IMR-90 (cell line): ENCODE results near the gene PSMD11. TPM values are rescaled to one million over a fixed set of nuclear protein-coding genes. Genes with fewer than 3 reads are reported as not detected.

Experiments used
- ATAC-seq: fragments of 200-7000 bp; cut with Tn5 transposase; 2 replicates; pipeline ENCODE4 v1.9.1; 2020; ENCODE audit warnings: low read depth, mild to moderate bottlenecking, moderate library complexity
- BruUV-seq: library from RNA; stranded (reverse); fragments of 400-500 nt; replicated peaks from 2 replicates; lab custom pipeline; 2021; lab: Mats Ljungman, UMichigan
- CTCF ChIA-PET: fragments of 300-600 bp; formaldehyde crosslinking; extraction: SDS; loops from one replicate; lab custom pipeline; 2021; ENCODE audit warnings: antibody characterized with exemption; lab: Yijun Ruan, JAX
- POLR2A ChIA-PET: fragments of 300-600 bp; sonication (Branson Sonifier 250); formaldehyde crosslinking; loops from one replicate; lab custom pipeline; 2022; ENCODE audit warnings: antibody characterized with exemption; ENCODE audit not compliant: unreplicated experiment; lab: Charles Lee
- DNase-seq: peaks from one replicate; pipeline ENCODE4 v3.0.0; 2013
- H2AFZ ChIP-seq: replicated peaks from 2 replicates; pipeline ENCODE3; 2013; ENCODE audit warnings: low read length, mild to moderate bottlenecking; ENCODE audit not compliant: poor library complexity
- H2AK5ac ChIP-seq: 2 replicates; pipeline ENCODE4 v1.6.1; 2013; ENCODE audit warnings: low read depth, low read length, inconsistent platforms
- H2AK9ac ChIP-seq: replicated peaks from 2 replicates; pipeline ENCODE3; 2013; ENCODE audit warnings: mild to moderate bottlenecking, low read depth, low read length, moderate library complexity; ENCODE audit not compliant: poor library complexity
- H2BK120ac ChIP-seq: 2 replicates; pipeline ENCODE4 v1.6.1; 2013; ENCODE audit warnings: low read depth, low read length, inconsistent platforms
- H2BK15ac ChIP-seq: 3 replicates; pipeline ENCODE4 v1.6.1; 2013; ENCODE audit warnings: low read depth, low read length, inconsistent platforms
- H2BK20ac ChIP-seq: 2 replicates; pipeline ENCODE4 v1.6.1; 2013; ENCODE audit warnings: low read depth, mild to moderate bottlenecking, inconsistent platforms, low read length, moderate library complexity
- H2BK5ac ChIP-seq: 2 replicates; pipeline ENCODE4 v1.6.1; 2013; ENCODE audit warnings: mild to moderate bottlenecking, low read depth, low read length, inconsistent platforms; ENCODE audit not compliant: poor library complexity, severe bottlenecking
- H3K14ac ChIP-seq: replicated peaks from 2 replicates; pipeline ENCODE4 v1.6.1; 2013; ENCODE audit warnings: low read depth, low read length, inconsistent platforms
- H3K18ac ChIP-seq: 2 replicates; pipeline ENCODE4 v1.6.1; 2013; ENCODE audit warnings: low read depth, low read length, control low read depth
- H3K23ac ChIP-seq: 2 replicates; pipeline ENCODE4 v1.6.1; 2013; ENCODE audit warnings: low read depth, low read length, inconsistent platforms
- H3K27ac ChIP-seq: 2 replicates; pipeline ENCODE4 v1.5.1; 2013; ENCODE audit warnings: mild to moderate bottlenecking, control low read depth, low read length; ENCODE audit not compliant: insufficient read depth
- H3K27me3 ChIP-seq: 2 replicates; pipeline ENCODE4 v1.6.1; 2013; ENCODE audit warnings: low read length; ENCODE audit not compliant: control insufficient read depth, insufficient read depth
- H3K36me3 ChIP-seq: 2 replicates; pipeline ENCODE4 v1.6.1; 2013; ENCODE audit warnings: low read length, mixed read lengths; ENCODE audit not compliant: control insufficient read depth, insufficient read depth
- H3K4ac ChIP-seq: 2 replicates; pipeline ENCODE4 v1.6.1; 2013; ENCODE audit warnings: low read depth, low read length, inconsistent platforms
- H3K4me1 ChIP-seq: 2 replicates; pipeline ENCODE4 v1.6.1; 2013; ENCODE audit warnings: low read length, mixed read lengths; ENCODE audit not compliant: control insufficient read depth, insufficient read depth
- H3K4me2 ChIP-seq: 2 replicates; pipeline ENCODE4 v1.6.1; 2013; ENCODE audit warnings: low read depth, mild to moderate bottlenecking, control low read depth, low read length, moderate library complexity
- H3K4me3 ChIP-seq: 2 replicates; pipeline ENCODE4 v1.5.1; 2013; ENCODE audit warnings: low read depth, mild to moderate bottlenecking, control low read depth, low read length, moderate library complexity; ENCODE audit not compliant: insufficient read depth
- H3K56ac ChIP-seq: 2 replicates; pipeline ENCODE4 v1.6.1; 2013; ENCODE audit warnings: low read length, inconsistent platforms; ENCODE audit not compliant: insufficient read depth; ENCODE audit errors: extremely low read depth
- H3K79me1 ChIP-seq, 2 experiments: 2 replicates each; pipeline ENCODE4 v1.6.1; 2013; ENCODE audit warnings: low read length in 2 of 2, inconsistent platforms in 1 of 2, low read depth in 1 of 2
- H3K9ac ChIP-seq: 2 replicates; pipeline ENCODE4 v1.6.1; 2013; ENCODE audit warnings: low read depth, low read length, control low read depth
- H3K9me1 ChIP-seq: 2 replicates; pipeline ENCODE4 v1.6.1; 2013; ENCODE audit warnings: low read length, inconsistent platforms; ENCODE audit not compliant: insufficient read depth
- H3K9me3 ChIP-seq: 2 replicates; pipeline ENCODE4 v1.6.1; 2013; ENCODE audit warnings: low read length; ENCODE audit not compliant: control insufficient read depth, insufficient read depth
- H4K20me1 ChIP-seq: 2 replicates; pipeline ENCODE4 v1.6.1; 2013; ENCODE audit warnings: low read length, inconsistent platforms; ENCODE audit not compliant: insufficient read depth
- H4K5ac ChIP-seq: 2 replicates; pipeline ENCODE4 v1.6.1; 2013; ENCODE audit warnings: mild to moderate bottlenecking, low read depth, low read length, control low read depth
- H4K8ac ChIP-seq, 2 experiments: 2 replicates each; pipeline ENCODE4 v1.6.1; 2013; ENCODE audit warnings: low read depth in 2 of 2, low read length in 2 of 2, control low read depth in 1 of 2, inconsistent platforms in 1 of 2
- H4K91ac ChIP-seq: 2 replicates; pipeline ENCODE4 v1.6.1; 2013; ENCODE audit warnings: low read depth, low read length, inconsistent platforms; ENCODE audit not compliant: insufficient read depth
- BHLHE40 ChIP-seq: fragments of 150-350 bp; IDR thresholded peaks from 2 replicates; pipeline ENCODE4 v1.6.1; 2016; ENCODE audit warnings: mild to moderate bottlenecking, low read depth, low read length
- CEBPB ChIP-seq: IDR thresholded peaks from 2 replicates; pipeline ENCODE4 v1.6.1; 2012; ENCODE audit warnings: low read depth, low read length, improper control_type of control experiment
- CHD1 ChIP-seq: IDR thresholded peaks from 2 replicates; pipeline ENCODE4 v1.6.1; 2012; ENCODE audit warnings: low read depth, low read length, improper control_type of control experiment
- FOS ChIP-seq: fragments of 150-350 bp; IDR thresholded peaks from 2 replicates; pipeline ENCODE4 v1.6.1; 2016; ENCODE audit warnings: low read depth, low read length
- MAFK ChIP-seq: IDR thresholded peaks from 2 replicates; pipeline ENCODE4 v1.6.1; 2012; ENCODE audit warnings: low read depth, low read length, improper control_type of control experiment
- MAZ ChIP-seq: IDR thresholded peaks from 2 replicates; pipeline ENCODE4 v1.6.1; 2012; ENCODE audit warnings: low read depth, mild to moderate bottlenecking, low read length, improper control_type of control experiment, moderate library complexity, borderline replicate concordance
- MXI1 ChIP-seq: IDR thresholded peaks from 2 replicates; pipeline ENCODE4 v1.6.1; 2012; ENCODE audit warnings: low read depth, mild to moderate bottlenecking, low read length, moderate library complexity, borderline replicate concordance
- NFE2L2 ChIP-seq: fragments of 150-350 bp; IDR thresholded peaks from 2 replicates; pipeline ENCODE4 v1.6.1; 2016; ENCODE audit warnings: low read depth, mild to moderate bottlenecking, low read length
- POLR2A ChIP-seq: IDR thresholded peaks from 2 replicates; pipeline ENCODE4 v1.6.1; 2012; ENCODE audit warnings: mild to moderate bottlenecking, low read depth, low read length
- RAD21 ChIP-seq: IDR thresholded peaks from 2 replicates; pipeline ENCODE4 v1.6.1; 2012; ENCODE audit warnings: low read length, improper control_type of control experiment
- RCOR1 ChIP-seq: IDR thresholded peaks from 2 replicates; pipeline ENCODE4 v1.6.1; 2012; ENCODE audit warnings: mild to moderate bottlenecking, low read length, improper control_type of control experiment; ENCODE audit not compliant: insufficient replicate concordance
- RFX5 ChIP-seq: IDR thresholded peaks from 2 replicates; pipeline ENCODE4 v1.8.0; 2012; ENCODE audit warnings: low read depth, mild to moderate bottlenecking, low read length, moderate library complexity
- SMC3 ChIP-seq: fragments of 150-350 bp; IDR thresholded peaks from 2 replicates; pipeline ENCODE4 v1.6.1; 2016; ENCODE audit warnings: low read depth, mild to moderate bottlenecking, antibody characterized with exemption, low read length, moderate library complexity
- WGBS, 2 experiments: methylation state at CpG; one replicate each; pipeline versions ENCODE4 v1.1.5 to v1.1.7; 2013; ENCODE audit warnings: missing lambda C conversion rate in 2 of 2; ENCODE audit not compliant: insufficient read length in 1 of 2; ENCODE audit errors: extremely low coverage in 2 of 2; 5-methylcytosine and 5-hydroxymethylcytosine counted together
- dilution Hi-C: fragments of 300-500 bp; cut with HindIII; formaldehyde crosslinking; loops from one replicate; pipeline ENCODE4 v1.14.3; 2018; ENCODE audit warnings: low sequenced_read_pairs; ENCODE audit not compliant: unreplicated experiment
- in situ Hi-C: fragments of 300-500 bp; cut with MboI; formaldehyde crosslinking; loops from 3 replicates; pipeline ENCODE4 v1.14.3; 2019; ENCODE audit warnings: low sequenced_read_pairs, inconsistent platforms, mixed read lengths
- intact Hi-C: fragments of 100-400 bp; cut with micrococcal nuclease; formaldehyde crosslinking; loops from 2 replicates; pipeline ENCODE4 v1.10.0; 2022
- polyA plus RNA-seq, 3 experiments: library from polyadenylated mRNA; depleted of rRNA; stranded (reverse); fragments of >200 nt; gene quantifications; 2 replicates each; pipeline ENCODE4 v1.2.3, GENCODE V29; 2012; ENCODE audit warnings: low replicate concordance in 1 of 3
- total RNA-seq: library from RNA; depleted of rRNA; stranded (reverse); fragments of >200 nt; gene quantifications from 2 replicates; pipeline ENCODE4 v1.2.3, GENCODE V29; 2012
- TF ChIP-seq, protein P1 (sequence below): fragments of 150-350 bp; IDR thresholded peaks from 2 replicates; pipeline ENCODE4 v1.6.1; 2016; ENCODE audit warnings: low read depth, mild to moderate bottlenecking, low read length, moderate library complexity, borderline replicate concordance
- TF ChIP-seq, protein P2 (sequence below): conservative IDR thresholded peaks from 2 replicates; pipeline ENCODE4 v1.5.1; 2012; ENCODE audit warnings: mild to moderate bottlenecking, low read depth, low read length, improper control_type of control experiment
- TF ChIP-seq, protein P3 (sequence below): fragments of 150-350 bp; IDR thresholded peaks from 2 replicates; pipeline ENCODE4 v1.6.1; 2017; ENCODE audit warnings: mild to moderate bottlenecking, antibody characterized with exemption, low read length, low read depth

PSMD11 gene
- total and polyA plus RNA-seq, 2 of the 4 experiments (the other 2 are of a cell fraction) = 64.7 to 85.9 TPM

DNA sequence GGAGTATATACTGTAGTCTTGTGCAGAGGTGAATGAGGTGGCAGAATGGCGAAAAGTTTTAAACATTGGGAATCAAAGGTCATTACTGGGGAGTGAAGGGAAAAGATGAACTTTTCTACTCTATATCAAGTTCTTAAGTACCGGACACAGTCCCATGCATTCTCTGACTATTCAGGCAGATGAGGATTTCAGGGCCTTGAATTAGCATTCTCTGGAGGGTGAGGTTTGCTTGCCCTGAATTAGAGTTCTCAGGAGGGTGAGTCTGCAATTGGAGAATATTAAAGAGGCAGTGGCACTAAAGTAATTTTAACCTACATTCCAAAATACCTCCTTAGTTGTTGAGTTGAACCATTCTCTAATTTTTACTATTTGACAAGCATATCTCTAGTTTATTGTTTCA, 9.1 kb downstream of the PSMD11 start:
- Histone ChIP-seq H3K14ac (no peak overlapping the region), H2AK5ac (no peak overlapping the region), H2AK9ac (no peak overlapping the region), H4K91ac (no peak overlapping the region), H3K9me1 (no peaks in the 10 kb centered on the region; the same call in 1 of the 2 replicates), H3K9ac (no peak overlapping the region), H3K27me3 (no peaks in the 10 kb centered on the region), H2BK20ac (no peak overlapping the region), H3K23ac (no peak overlapping the region), H2BK15ac (no peak overlapping the region), H2BK5ac (no peak overlapping the region), H4K8ac (no peak overlapping the region), H3K79me1 (peaks cover 34 to 47% of the 10 kb centered on the region in 2 experiments), H3K36me3 (peaks cover 43% of the 10 kb centered on the region), H3K18ac (no peak overlapping the region), H3K4ac (no peak overlapping the region), H4K5ac (no peak overlapping the region), H4K20me1 (peaks cover 31% of the 10 kb centered on the region; the same call in 1 of the 2 replicates), H3K4me3 (no peak overlapping the region), H3K27ac (no peak overlapping the region), H3K9me3 (no peaks in the 10 kb centered on the region), H2BK120ac (no peak overlapping the region), H3K56ac (no peak overlapping the region), H3K4me1 (peaks cover 2% of the 10 kb centered on the region), H3K4me2 (no peak overlapping the region), H2AFZ (no peak overlapping the region)
- TF ChIP-seq MAFK (no peak), RAD21 (no peak), POLR2A (no peak), FOS (no peak), SMC3 (no peak), RFX5 (no peak), MAZ (no peak), MXI1 (no peak), BHLHE40 (no peak), CEBPB (no peak), CHD1 (no peak), NFE2L2 (no peak), RCOR1 (no peak)
- TF ChIP-seq, protein P1, sequence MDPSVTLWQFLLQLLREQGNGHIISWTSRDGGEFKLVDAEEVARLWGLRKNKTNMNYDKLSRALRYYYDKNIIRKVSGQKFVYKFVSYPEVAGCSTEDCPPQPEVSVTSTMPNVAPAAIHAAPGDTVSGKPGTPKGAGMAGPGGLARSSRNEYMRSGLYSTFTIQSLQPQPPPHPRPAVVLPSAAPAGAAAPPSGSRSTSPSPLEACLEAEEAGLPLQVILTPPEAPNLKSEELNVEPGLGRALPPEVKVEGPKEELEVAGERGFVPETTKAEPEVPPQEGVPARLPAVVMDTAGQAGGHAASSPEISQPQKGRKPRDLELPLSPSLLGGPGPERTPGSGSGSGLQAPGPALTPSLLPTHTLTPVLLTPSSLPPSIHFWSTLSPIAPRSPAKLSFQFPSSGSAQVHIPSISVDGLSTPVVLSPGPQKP = no peak
- TF ChIP-seq, protein P2, sequence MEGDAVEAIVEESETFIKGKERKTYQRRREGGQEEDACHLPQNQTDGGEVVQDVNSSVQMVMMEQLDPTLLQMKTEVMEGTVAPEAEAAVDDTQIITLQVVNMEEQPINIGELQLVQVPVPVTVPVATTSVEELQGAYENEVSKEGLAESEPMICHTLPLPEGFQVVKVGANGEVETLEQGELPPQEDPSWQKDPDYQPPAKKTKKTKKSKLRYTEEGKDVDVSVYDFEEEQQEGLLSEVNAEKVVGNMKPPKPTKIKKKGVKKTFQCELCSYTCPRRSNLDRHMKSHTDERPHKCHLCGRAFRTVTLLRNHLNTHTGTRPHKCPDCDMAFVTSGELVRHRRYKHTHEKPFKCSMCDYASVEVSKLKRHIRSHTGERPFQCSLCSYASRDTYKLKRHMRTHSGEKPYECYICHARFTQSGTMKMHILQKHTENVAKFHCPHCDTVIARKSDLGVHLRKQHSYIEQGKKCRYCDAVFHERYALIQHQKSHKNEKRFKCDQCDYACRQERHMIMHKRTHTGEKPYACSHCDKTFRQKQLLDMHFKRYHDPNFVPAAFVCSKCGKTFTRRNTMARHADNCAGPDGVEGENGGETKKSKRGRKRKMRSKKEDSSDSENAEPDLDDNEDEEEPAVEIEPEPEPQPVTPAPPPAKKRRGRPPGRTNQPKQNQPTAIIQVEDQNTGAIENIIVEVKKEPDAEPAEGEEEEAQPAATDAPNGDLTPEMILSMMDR = no peak
- TF ChIP-seq, protein P3, sequence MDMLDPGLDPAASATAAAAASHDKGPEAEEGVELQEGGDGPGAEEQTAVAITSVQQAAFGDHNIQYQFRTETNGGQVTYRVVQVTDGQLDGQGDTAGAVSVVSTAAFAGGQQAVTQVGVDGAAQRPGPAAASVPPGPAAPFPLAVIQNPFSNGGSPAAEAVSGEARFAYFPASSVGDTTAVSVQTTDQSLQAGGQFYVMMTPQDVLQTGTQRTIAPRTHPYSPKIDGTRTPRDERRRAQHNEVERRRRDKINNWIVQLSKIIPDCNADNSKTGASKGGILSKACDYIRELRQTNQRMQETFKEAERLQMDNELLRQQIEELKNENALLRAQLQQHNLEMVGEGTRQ = no peak
- no TSS peak for BruUV-seq
- dilution Hi-C loops (no loop called here), intact Hi-C loops (no loop called here), in situ Hi-C loops (no loop called here)
- CTCF ChIA-PET = interaction anchor here (1.3 to 1.4 kb wide), 2 partner anchors 9 kb away, joined by 4 to 5 read pairs; partner anchors contain the start of gene PSMD11
- DNase-seq = no peak
- POLR2A ChIA-PET = no interaction called here
- WGBS, 2 experiments = no CpG with 5 or more reads among the region's 2 CpGs
- ATAC-seq = no peak
